Ramos (cell line): Measurements from ENCODE around the gene MYCBP.
"Not testable (repeated sequence)": the region's sequence is repeated elsewhere in the genome, so short reads cannot be mapped to it uniquely, and the experiment has no call there.

Experiments used
- in situ Hi-C: fragments of 300-500 bp; cut with MboI; formaldehyde crosslinking; loops from one replicate; pipeline ENCODE4 v1.14.3; 2022; ENCODE audit warnings: low sequenced_read_pairs; ENCODE audit not compliant: unreplicated experiment

MYCBP gene

GRCh38 chr1:38870996-38871395 lies 2.2 kb downstream of the MYCBP start:
- in situ Hi-C loops = no loop called here

- in situ Hi-C loops = no loop called here
Measured at GRCh38 chr1:38867208-38867607, 5.9 kb downstream of the MYCBP start.

- in situ Hi-C loops = no loop called here
Measured at GRCh38 chr1:38865112-38865715, 7.9 kb downstream of the MYCBP start.

- in situ Hi-C loops = no loop called here
Measured at GRCh38 chr1:38860454-38860795, 12.7 kb downstream of the MYCBP start.

GRCh38 chr1:38859561-38860453 lies 13.3 kb downstream of the MYCBP start, which contains the start of gene RRAGC:
Gene RRAGC, minus strand, starts transcription at chr1:38859772. Its CDS starts 126 bp downstream, at chr1:38859646.
- in situ Hi-C loops = no loop called here

- in situ Hi-C loops = no loop called here
Measured at GRCh38 chr1:38858833-38859560, 14.2 kb downstream of the MYCBP start.

GRCh38 chr1:38852780-38853179 lies 20.4 kb downstream of the MYCBP start:
- in situ Hi-C loops = no loop called here

- in situ Hi-C loops = no loop called here
Measured at GRCh38 chr1:38848071-38848470, 25.1 kb downstream of the MYCBP start.

- in situ Hi-C loops = no loop called here
Measured at GRCh38 chr1:38846210-38846609, 26.9 kb downstream of the MYCBP start.

- in situ Hi-C loops = not testable (repeated sequence)
Measured at GRCh38 chr1:38845088-38845487, 28.1 kb downstream of the MYCBP start.

- in situ Hi-C loops = no loop called here
Measured at GRCh38 chr1:38840281-38840680, 32.9 kb downstream of the MYCBP start.

GRCh38 chr1:38839363-38839762 lies 33.8 kb downstream of the MYCBP start:
- in situ Hi-C loops = no loop called here

- in situ Hi-C loops = not testable (repeated sequence)
Measured at GRCh38 chr1:38836316-38836715, 36.8 kb downstream of the MYCBP start.

GRCh38 chr1:38834937-38835827 lies 38.0 kb downstream of the MYCBP start:
- in situ Hi-C loops = no loop called here

GRCh38 chr1:38834221-38834782 lies 38.8 kb downstream of the MYCBP start:
- in situ Hi-C loops = no loop called here

GRCh38 chr1:38833146-38833545 lies 40.0 kb downstream of the MYCBP start:
- in situ Hi-C loops = no loop called here

- in situ Hi-C loops = no loop called here
Measured at GRCh38 chr1:38832370-38832734, 40.8 kb downstream of the MYCBP start.

- in situ Hi-C loops = no loop called here
Measured at GRCh38 chr1:38831731-38832369, 41.3 kb downstream of the MYCBP start.

GRCh38 chr1:38829368-38829767 lies 43.8 kb downstream of the MYCBP start:
- in situ Hi-C loops = no loop called here
